ENCODE results near the gene ALB. TPM values are rescaled to one million over a fixed set of nuclear protein-coding genes. Genes with fewer than 3 reads are reported as not detected.

The ALB gene
- total and polyA plus RNA-seq, 9 donors: 0.18 to 55.0 (median 3.4) TPM; not detected in 1

DNA sequence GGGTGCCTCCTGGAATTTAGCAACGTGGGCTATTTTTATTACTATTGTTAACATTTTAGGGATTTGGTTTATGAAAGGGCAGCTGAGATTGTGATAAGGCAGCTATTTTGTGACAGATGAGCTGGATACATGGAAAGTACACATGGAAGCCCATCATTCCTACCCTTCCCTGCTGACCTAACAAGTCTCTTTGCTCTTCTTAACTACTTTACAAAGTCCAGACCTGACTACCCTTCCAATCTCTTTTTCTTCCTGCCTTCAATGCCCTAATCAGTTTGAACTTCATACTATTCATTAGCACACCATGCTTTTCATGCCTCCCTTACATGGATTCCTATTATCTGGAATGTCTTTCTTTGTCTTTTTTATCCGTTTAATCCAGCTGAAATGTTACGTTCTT, 22.6 kb downstream of the ALB start:
- no peak for DNase-seq
- Histone ChIP-seq H3K27me3 (no peaks in the 10 kb centered on the region), H3K9me3 (no peaks in the 10 kb centered on the region), H3K4me3 (no peak overlapping the region), H3K27ac (no peak overlapping the region), H3K4me1 (ENCODE audit: insufficient read depth) (no peaks in the 10 kb centered on the region), H3K36me3 (no peaks in the 10 kb centered on the region)
- intact Hi-C loops (cut with DNase I): no loop called here
- TF ChIP-seq, protein P1, sequence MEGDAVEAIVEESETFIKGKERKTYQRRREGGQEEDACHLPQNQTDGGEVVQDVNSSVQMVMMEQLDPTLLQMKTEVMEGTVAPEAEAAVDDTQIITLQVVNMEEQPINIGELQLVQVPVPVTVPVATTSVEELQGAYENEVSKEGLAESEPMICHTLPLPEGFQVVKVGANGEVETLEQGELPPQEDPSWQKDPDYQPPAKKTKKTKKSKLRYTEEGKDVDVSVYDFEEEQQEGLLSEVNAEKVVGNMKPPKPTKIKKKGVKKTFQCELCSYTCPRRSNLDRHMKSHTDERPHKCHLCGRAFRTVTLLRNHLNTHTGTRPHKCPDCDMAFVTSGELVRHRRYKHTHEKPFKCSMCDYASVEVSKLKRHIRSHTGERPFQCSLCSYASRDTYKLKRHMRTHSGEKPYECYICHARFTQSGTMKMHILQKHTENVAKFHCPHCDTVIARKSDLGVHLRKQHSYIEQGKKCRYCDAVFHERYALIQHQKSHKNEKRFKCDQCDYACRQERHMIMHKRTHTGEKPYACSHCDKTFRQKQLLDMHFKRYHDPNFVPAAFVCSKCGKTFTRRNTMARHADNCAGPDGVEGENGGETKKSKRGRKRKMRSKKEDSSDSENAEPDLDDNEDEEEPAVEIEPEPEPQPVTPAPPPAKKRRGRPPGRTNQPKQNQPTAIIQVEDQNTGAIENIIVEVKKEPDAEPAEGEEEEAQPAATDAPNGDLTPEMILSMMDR (IDR thresholded peaks at IDR 0.05): no peak
- TF ChIP-seq POLR2A (IDR thresholded peaks at IDR 0.05): no peak
- TF ChIP-seq EP300 (IDR thresholded peaks at IDR 0.05): no peak
- WGBS, 3 donors: 57 to 68% (median 64%) methylated on average over 3 of the region's 3 CpGs

GRCh38 chr4:73429118-73429517, 25.0 kb downstream of the ALB start:
- Histone ChIP-seq H3K4me1 (ENCODE audit: insufficient read depth) (no peaks in the 10 kb centered on the region), H3K4me3 (no peak overlapping the region), H3K9me3 (no peaks in the 10 kb centered on the region), H3K36me3 (no peaks in the 10 kb centered on the region), H3K27ac (no peak overlapping the region), H3K27me3 (no peaks in the 10 kb centered on the region)
- 91 to 97% (median 92%) methylated on average over 2 of the region's 2 CpGs for WGBS, 3 donors
- TF ChIP-seq, protein P1 (IDR thresholded peaks at IDR 0.05): no peak
- TF ChIP-seq POLR2A (IDR thresholded peaks at IDR 0.05) (no peak), EP300 (IDR thresholded peaks at IDR 0.05) (no peak)
- no peak for DNase-seq
- intact Hi-C loops (cut with DNase I): no loop called here

DNA sequence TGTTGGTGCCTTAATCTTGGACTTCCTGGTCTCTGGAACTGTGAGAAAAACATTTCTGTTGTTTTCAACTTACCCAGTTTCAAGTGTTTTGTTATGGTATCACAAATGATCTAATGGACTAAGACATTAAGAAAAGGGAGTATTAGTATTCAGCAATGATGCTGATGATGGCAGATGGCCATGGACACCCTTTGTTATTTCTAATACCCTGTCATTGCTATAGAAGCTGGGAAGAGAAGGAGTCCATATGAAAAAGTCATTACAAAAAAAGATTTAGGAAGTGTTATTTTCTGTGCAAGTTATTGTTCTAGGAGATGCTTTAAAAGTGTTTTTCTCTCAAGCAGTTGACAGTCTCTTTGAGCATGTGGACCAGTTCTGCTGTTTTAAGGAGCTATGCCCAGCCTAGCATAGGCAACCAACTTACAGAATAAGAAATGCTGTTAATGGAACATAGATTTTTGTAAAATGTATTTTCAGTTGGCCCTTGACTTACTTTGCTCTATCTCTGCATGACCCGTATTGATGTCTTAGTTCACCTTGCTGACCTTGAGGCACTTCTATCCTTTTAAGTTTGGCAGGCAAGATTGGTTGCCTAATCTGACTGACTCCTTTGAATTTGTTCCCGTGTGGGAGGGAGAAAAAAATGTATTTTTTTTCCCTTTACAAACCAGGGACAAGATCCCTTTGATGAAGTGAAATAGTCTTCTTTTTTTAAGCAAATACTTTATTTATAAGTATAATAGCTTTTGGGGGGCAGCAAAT, 25.9 kb downstream of the ALB start:
- 48 to 68% (median 50%) methylated on average over 2 of the region's 2 CpGs for WGBS, 3 donors

DNA sequence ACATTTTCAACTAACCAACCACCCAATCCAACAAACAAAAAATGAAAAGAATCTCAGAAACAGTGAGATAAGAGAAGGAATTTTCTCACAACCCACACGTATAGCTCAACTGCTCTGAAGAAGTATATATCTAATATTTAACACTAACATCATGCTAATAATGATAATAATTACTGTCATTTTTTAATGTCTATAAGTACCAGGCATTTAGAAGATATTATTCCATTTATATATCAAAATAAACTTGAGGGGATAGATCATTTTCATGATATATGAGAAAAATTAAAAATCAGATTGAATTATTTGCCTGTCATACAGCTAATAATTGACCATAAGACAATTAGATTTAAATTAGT, 27.7 kb downstream of the ALB start:
- intact Hi-C loops (cut with DNase I): no loop called here
- DNase-seq: no peak
- Histone ChIP-seq H3K4me1 (ENCODE audit: insufficient read depth) (no peaks in the 10 kb centered on the region), H3K4me3 (no peak overlapping the region), H3K27me3 (no peaks in the 10 kb centered on the region), H3K36me3 (no peaks in the 10 kb centered on the region), H3K9me3 (no peaks in the 10 kb centered on the region), H3K27ac (no peak overlapping the region)
- TF ChIP-seq EP300 (IDR thresholded peaks at IDR 0.05): no peak
- no peak for TF ChIP-seq POLR2A (IDR thresholded peaks at IDR 0.05)
- TF ChIP-seq, protein P1 (IDR thresholded peaks at IDR 0.05): no peak
- WGBS, 3 donors: 14 to 38% (median 25%) methylated on average over 1 of the region's 1 CpG

More for the DNA sequence above, 25.9 kb downstream of the ALB start:
- DNase-seq: no peak
- no peaks in the 10 kb centered on the region for H3K27me3 ChIP-seq
- intact Hi-C loops (cut with DNase I): no loop called here
- no peak for TF ChIP-seq POLR2A (IDR thresholded peaks at IDR 0.05)
- TF ChIP-seq, protein P1 (IDR thresholded peaks at IDR 0.05): no peak
- TF ChIP-seq EP300 (IDR thresholded peaks at IDR 0.05): no peak
- no peaks in the 10 kb centered on the region for H3K4me1 ChIP-seq (ENCODE audit: insufficient read depth)
- H3K4me3 ChIP-seq: no peak overlapping the region
- no peak overlapping the region for H3K27ac ChIP-seq
- H3K36me3 ChIP-seq: no peaks in the 10 kb centered on the region
- H3K9me3 ChIP-seq: no peaks in the 10 kb centered on the region
